ENCODE measurements around the gene DEFB124.

DEFB124 gene

GRCh38 chr20:31415653-31416052 is 59.3 kb downstream of the DEFB124 start:
- no peak for DNase-seq

Data from T1000 (cell line).